HG03066 (cell line): Measurements from ENCODE around the gene MAF.

ENCODE experiments used
- ATAC-seq: cut with Tn5 transposase; IDR thresholded peaks from one replicate; pipeline ENCODE4 v1.9.1; 2021; ENCODE audit warnings: low read depth; ENCODE audit not compliant: unreplicated experiment

MAF gene

GRCh38 chr16:79600638-79601091 lies at the start of gene MAF:
Gene MAF (minus strand): TSS chr16:79600737. CDS start chr16:79599902, 835 bp downstream.
- ATAC-seq = no peak

DNA sequence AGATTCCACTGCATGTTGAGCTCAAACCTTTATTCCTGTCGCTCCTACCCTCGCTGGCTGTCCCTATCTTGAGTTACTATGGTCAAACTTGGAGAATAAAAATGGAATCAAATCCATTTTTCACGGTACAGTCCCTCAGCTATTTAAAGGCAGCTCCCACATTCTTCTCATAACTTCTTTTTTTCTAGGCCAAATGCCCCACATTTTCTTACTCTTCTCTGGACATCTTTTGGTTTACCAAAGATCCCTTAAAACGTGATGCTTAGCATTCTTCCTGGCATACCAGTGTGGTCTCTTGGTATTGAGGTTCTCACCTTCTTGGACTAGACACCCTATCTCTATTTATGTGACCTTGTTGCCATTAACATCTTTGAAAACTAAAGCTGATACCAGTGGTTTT lies 48.3 kb upstream of the MAF start:
- no peak for ATAC-seq

DNA sequence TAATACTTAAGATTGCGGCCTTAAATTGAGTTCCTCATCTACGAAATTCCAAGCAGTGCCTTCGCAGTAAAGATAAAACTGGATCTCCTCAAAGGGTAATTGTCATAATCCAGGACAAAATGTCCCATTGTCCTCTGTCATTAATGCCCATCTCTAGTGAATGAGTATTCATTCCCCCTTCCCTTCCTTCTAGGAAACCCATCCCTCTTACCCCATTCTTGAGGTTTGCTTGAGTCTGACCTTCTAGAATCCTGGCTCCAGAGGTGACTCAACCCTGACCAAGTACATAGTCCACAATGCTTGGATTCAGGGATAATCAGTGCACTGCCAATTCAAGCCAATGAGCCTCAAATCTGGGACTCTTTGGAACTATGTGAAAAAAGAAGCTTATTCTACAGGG lies 47.0 kb upstream of the MAF start:
- ATAC-seq = no peak

DNA sequence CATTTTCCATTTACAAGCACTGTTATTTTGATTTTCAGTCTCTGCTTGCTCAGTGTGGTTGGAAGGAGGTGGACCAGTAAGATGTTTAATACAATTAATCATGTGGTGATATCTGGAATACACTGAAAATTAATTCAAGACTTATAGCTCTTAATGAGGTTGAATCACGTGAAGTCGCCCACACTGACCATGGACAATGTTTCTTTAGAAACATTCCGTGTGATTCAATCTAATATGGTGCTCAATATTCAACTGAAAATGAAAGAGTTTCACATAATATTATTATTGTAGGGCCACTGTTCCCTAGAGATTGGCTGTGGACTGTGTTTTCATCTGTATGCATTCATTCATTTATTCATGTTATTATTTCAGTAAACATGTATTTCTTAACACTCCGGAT lies 45.2 kb upstream of the MAF start:
- ATAC-seq = no peak

DNA sequence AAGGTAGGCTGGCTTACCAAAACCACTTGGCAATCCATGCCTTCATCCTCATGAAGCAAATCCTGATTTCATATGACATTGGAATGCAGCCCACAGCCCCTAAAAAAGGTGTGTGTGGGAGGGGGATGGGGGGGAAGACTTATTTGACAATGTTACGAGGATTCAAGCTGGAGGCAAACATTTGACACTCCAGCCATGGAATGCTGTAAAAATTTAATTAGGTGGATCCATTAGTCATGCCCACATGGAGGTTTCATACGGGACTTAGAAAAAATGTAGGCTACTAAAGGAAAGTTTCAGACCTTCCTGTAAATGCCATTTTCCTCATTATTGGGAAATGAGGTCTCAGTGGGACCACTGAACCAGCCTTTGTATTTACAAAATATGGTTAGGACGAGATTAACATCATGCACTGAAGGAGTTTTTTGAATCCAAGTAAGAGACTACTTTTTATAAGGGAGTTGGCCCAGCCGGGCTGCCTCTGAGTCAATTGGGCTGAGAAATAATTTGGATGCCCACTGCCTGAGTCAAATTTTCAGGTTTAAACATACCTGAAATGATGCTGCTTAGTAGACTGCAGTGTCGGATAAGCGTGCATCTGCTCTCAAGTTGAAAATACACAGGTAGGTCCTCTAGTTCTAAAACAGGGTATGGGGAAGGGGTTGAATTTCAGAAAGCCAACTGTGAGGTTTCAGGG lies 44.6 kb upstream of the MAF start:
- no peak for ATAC-seq

DNA sequence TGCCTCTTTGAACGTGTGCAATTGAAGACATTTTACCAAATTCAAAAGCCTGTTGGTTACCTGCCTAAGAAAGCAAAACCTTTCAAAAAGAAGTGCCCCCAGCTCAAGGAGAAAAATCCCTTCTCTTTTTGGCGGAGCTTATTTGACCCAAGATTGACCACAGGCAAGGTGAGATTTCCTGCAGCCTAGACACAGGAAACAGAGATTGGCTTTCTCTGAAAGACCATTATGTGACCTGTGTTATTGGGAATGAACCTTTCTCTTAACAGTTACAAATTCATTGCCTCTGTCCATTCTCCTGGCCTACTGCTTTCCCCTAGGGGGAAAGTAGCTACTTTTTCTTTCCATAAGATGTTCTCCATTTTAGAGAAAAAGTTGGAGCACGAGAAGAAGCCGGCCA lies 42.1 kb upstream of the MAF start:
- ATAC-seq = no peak

- ATAC-seq = no peak
Observed at GRCh38 chr16:79640513-79641360, 40.2 kb upstream of the MAF start.

GRCh38 chr16:79639576-79640311 lies 39.2 kb upstream of the MAF start:
- no peak for ATAC-seq

DNA sequence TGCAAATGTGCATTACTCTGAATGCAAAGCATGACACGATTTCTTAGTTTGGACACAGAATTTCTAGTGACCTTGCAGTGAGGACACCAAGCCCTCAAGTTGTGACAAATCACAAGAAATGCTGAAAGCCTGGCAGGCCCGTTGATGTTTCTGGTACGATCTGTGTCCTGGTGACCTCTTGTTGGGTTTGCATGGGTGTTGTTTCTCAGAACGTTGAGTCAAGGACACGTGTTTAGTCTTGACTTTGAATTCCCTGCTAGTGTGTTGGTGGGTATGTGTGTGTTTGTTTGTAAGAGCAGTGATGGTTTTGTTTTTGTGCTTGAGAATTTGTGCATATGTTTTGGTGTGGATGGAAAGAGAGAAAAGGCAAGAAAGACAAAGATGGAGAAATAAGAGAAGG lies 37.8 kb upstream of the MAF start:
- ATAC-seq = no peak

- ATAC-seq = no peak
Observed at GRCh38 chr16:79635488-79635887, 35.0 kb upstream of the MAF start.

DNA sequence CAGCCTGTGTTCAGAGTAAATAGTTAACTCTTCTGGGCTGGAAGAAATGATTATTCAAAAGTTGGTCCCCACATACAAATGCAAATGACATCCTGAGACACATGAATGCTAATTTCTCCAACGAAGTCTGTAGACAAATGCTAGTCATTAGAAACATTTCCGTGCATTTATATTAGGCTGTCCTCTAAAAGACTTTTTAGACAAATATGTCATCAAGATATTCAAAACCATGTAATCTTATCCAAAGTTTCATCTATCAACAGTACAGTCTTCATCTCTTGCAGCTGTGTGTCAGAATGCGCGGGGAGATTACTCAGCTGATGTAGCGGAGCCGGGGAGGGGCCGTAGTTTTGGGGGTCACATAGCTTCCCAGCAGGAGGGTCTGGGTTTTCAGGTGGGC lies 33.8 kb upstream of the MAF start:
- ATAC-seq = no peak

- no peak for ATAC-seq
Observed at GRCh38 chr16:79632289-79632688, 31.8 kb upstream of the MAF start.

GRCh38 chr16:79628988-79629387 lies 28.5 kb upstream of the MAF start:
- no peak for ATAC-seq

- peak; percentile 88 for ATAC-seq
Observed at GRCh38 chr16:79628501-79628975, 28.0 kb upstream of the MAF start.

- no peak for ATAC-seq
Observed at GRCh38 chr16:79627092-79627491, 26.6 kb upstream of the MAF start.

- no peak for ATAC-seq
Observed at GRCh38 chr16:79625738-79626137, 25.2 kb upstream of the MAF start.

DNA sequence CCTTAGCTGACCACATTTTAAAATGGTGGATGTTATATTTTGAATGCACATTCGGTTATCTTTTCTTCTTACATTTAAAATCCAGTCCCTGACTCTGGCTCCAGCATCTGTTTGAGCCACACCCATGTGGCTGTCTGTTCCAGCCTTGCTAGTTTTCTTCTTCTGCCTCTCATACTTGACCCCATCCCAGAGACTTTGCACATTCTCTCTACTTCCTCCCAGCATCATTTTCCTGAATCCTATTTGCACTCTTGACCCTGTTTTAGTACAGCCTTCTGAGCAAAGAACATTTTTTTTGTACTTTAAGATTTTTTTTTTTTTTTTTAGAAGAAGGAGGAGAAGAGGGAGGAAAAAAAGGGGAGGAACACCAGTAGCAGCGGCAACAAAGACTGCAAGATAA lies 23.3 kb upstream of the MAF start:
- no peak for ATAC-seq

GRCh38 chr16:79623062-79623461 lies 22.5 kb upstream of the MAF start:
- ATAC-seq = no peak

- ATAC-seq = no peak
Observed at GRCh38 chr16:79621027-79621426, 20.5 kb upstream of the MAF start.

DNA sequence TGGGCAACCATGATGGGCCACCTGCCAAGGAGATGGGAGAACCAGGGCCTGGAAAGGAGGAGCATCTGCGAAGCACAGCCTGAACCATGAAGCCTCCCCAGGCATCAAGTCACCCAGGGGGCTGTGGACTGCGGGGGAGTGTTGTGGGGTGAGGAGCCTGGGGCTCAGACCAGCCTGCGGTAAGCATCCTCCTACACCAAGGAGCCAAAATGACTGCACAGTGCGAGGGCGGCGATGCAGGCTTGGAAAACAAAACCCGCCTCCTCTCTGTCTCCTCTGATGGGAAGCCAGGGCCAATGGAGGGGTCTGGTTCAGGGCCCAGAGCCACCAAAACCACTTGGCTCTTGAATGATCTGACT lies 18.1 kb upstream of the MAF start:
- no peak for ATAC-seq

DNA sequence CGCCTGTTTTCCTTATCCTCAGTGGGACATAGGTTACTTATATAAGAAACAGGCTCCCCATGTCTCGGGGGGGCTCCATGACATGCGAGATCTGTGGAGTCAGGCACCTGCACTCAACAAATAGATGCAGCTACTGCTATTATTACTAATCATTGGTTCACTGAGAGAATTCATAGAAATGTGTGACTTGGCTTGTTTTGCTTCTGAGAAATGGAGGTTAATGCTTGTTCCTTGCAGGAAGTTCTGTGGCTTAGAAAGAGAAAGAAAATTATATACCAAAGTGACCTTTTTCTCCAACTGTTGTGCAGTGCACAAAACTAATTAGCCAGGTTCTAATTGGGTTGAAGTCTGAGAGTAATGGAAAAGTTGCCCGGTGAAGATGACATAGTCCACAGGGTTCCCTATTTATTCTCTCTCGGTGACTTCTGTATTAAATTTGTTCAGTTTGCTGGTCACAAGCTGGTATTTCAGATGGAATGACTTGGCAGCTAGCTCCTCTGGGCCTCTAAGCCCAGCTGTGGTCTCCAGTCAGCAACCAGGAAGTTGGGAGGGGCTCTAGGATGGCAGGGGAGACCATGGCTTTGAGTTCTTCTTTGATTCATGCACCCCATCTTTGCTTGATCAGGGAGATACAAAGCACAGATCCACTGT lies 17.6 kb upstream of the MAF start:
- ATAC-seq = no peak
